ENCODE data around the gene KCNN4.

- TF ChIP-seq POLR2A (IDR thresholded peaks at IDR 0.05) (no peak), CTCF (IDR thresholded peaks at IDR 0.05) (no peak), POLR2AphosphoS5 (IDR thresholded peaks at IDR 0.05) (no peak), EP300 (IDR thresholded peaks at IDR 0.05; ENCODE audit: low read depth) (no peak)
Measured at GRCh38 chr19:43777163-43777695, 3.5 kb downstream of the KCNN4 start.

All from transverse colon (tissue), 4 donors.